H9 (cell line): Measurements from ENCODE around the gene SCUBE1. TPM values are rescaled to one million over a fixed set of nuclear protein-coding genes. Genes with fewer than 3 reads are reported as not detected.
A peak's percentile ranks its signal among the peaks of the same experiment; 100 is the strongest.

Source experiments
- DNase-seq: peaks from one replicate; pipeline ENCODE4 v3.0.0-alpha.2; 2017
- H2AFZ ChIP-seq: one replicate; pipeline ENCODE4 v1.6.1; 2013; ENCODE audit warnings: mild to moderate bottlenecking, low read length, control low read depth, moderate library complexity
- H2AK5ac ChIP-seq: 2 replicates; pipeline ENCODE4 v1.6.1; 2013; ENCODE audit warnings: low read length, control low read depth, mixed read lengths; ENCODE audit not compliant: insufficient read length
- H2BK120ac ChIP-seq: one replicate; pipeline ENCODE4 v1.6.1; 2013; ENCODE audit warnings: low read depth, mild to moderate bottlenecking, low read length, control low read depth, inconsistent platforms; ENCODE audit not compliant: poor library complexity, severe bottlenecking
- H2BK12ac ChIP-seq: 2 replicates; pipeline ENCODE4 v1.6.1; 2013; ENCODE audit warnings: low read length, control low read depth, mixed read lengths, low read depth; ENCODE audit not compliant: insufficient read length
- H2BK15ac ChIP-seq: 2 replicates; pipeline ENCODE4 v1.6.1; 2013; ENCODE audit warnings: low read depth, low read length, control low read depth
- H2BK20ac ChIP-seq: one replicate; pipeline ENCODE4 v1.6.1; 2013; ENCODE audit warnings: low read depth, mild to moderate bottlenecking, low read length, control low read depth, inconsistent platforms; ENCODE audit not compliant: poor library complexity, severe bottlenecking
- H2BK5ac ChIP-seq: 2 replicates; pipeline ENCODE4 v1.6.1; 2013; ENCODE audit warnings: low read length, control low read depth, mixed read lengths; ENCODE audit not compliant: insufficient read length
- H3K14ac ChIP-seq: 2 replicates; pipeline ENCODE4 v1.6.1; 2013; ENCODE audit warnings: low read length, control low read depth; ENCODE audit not compliant: insufficient read depth
- H3K18ac ChIP-seq: 2 replicates; pipeline ENCODE4 v1.6.1; 2013; ENCODE audit warnings: low read depth, mild to moderate bottlenecking, mixed read lengths, low read length, control low read depth; ENCODE audit not compliant: insufficient read length
- H3K23ac ChIP-seq: 2 replicates; pipeline ENCODE4 v1.6.1; 2013; ENCODE audit warnings: low read length, control low read depth, mixed read lengths, low read depth; ENCODE audit not compliant: insufficient read length
- H3K23me2 ChIP-seq: 2 replicates; pipeline ENCODE4 v1.6.1; 2013; ENCODE audit warnings: low read depth, mild to moderate bottlenecking, mixed read lengths, low read length, control low read depth; ENCODE audit not compliant: insufficient read length, poor library complexity, severe bottlenecking
- H3K27ac ChIP-seq: 2 replicates; pipeline ENCODE4 v1.5.1; 2013; ENCODE audit warnings: low read length, control low read depth, mixed read lengths, low read depth; ENCODE audit not compliant: insufficient read length
- H3K27me3 ChIP-seq: 2 replicates; pipeline ENCODE4 v1.6.1; 2013; ENCODE audit warnings: low read length, control low read depth, inconsistent platforms; ENCODE audit not compliant: insufficient read depth
- H3K4ac ChIP-seq: 2 replicates; pipeline ENCODE4 v1.6.1; 2013; ENCODE audit warnings: low read depth, mild to moderate bottlenecking, control low read depth, inconsistent platforms, low read length, moderate library complexity
- H3K4me1 ChIP-seq: 2 replicates; pipeline ENCODE4 v1.6.1; 2013; ENCODE audit warnings: low read length, control low read depth, inconsistent platforms; ENCODE audit not compliant: insufficient read depth
- H3K4me2 ChIP-seq: 2 replicates; pipeline ENCODE4 v1.6.1; 2013; ENCODE audit warnings: low read length, control low read depth, mixed read lengths; ENCODE audit not compliant: insufficient read length, insufficient read depth
- H3K56ac ChIP-seq: 2 replicates; pipeline ENCODE4 v1.6.1; 2013; ENCODE audit warnings: low read depth, mild to moderate bottlenecking, mixed read lengths, low read length, control low read depth; ENCODE audit not compliant: insufficient read length
- H3K79me1 ChIP-seq: 2 replicates; pipeline ENCODE4 v1.6.1; 2013; ENCODE audit warnings: low read depth, mild to moderate bottlenecking, moderate library complexity, low read length, control low read depth, inconsistent platforms; ENCODE audit not compliant: insufficient read depth, poor library complexity, severe bottlenecking
- H3K79me2 ChIP-seq: 2 replicates; pipeline ENCODE4 v1.6.1; 2013; ENCODE audit warnings: low read length, control low read depth, inconsistent platforms; ENCODE audit not compliant: insufficient read depth
- H3K9ac ChIP-seq: 2 replicates; pipeline ENCODE4 v1.6.1; 2013; ENCODE audit warnings: low read length, control low read depth, mixed read lengths; ENCODE audit not compliant: insufficient read length; ENCODE audit errors: extremely low read depth
- H3K9me3 ChIP-seq: one replicate; pipeline ENCODE4 v1.6.1; 2013; ENCODE audit warnings: low read depth, low read length, inconsistent platforms; ENCODE audit not compliant: control insufficient read depth
- H3T11ph ChIP-seq: one replicate; pipeline ENCODE4 v1.6.1; 2013; ENCODE audit warnings: mild to moderate bottlenecking, low read length, control low read depth, inconsistent platforms
- H4K20me1 ChIP-seq: one replicate; pipeline ENCODE4 v1.6.1; 2013; ENCODE audit not compliant: control insufficient read depth, insufficient read length, insufficient read depth
- H4K5ac ChIP-seq: 2 replicates; pipeline ENCODE4 v1.6.1; 2013; ENCODE audit warnings: low read depth, mild to moderate bottlenecking, mixed read lengths, low read length, control low read depth; ENCODE audit not compliant: insufficient read length
- H4K8ac ChIP-seq: replicated peaks from 2 replicates; pipeline ENCODE4 v1.6.1; 2013; ENCODE audit warnings: low read length, control low read depth, mixed read lengths, low read depth; ENCODE audit not compliant: insufficient read length
- H4K91ac ChIP-seq: 2 replicates; pipeline ENCODE4 v1.6.1; 2013; ENCODE audit warnings: low read depth, mild to moderate bottlenecking, moderate library complexity, mixed read lengths, low read length, control low read depth; ENCODE audit not compliant: insufficient read length
- H3K27ac Mint-ChIP-seq, 3 experiments: 2 replicates in 2 of 3; 3 replicates in 1 of 3; pipeline ENCODE4 v1.8.0; 2020 to 2021; ENCODE audit warnings: mixed read lengths in 3 of 3, mild to moderate bottlenecking in 1 of 3, moderate library complexity in 1 of 3
- H3K27me3 Mint-ChIP-seq: 2 replicates; pipeline ENCODE4 v1.8.0; 2021; ENCODE audit warnings: low read depth, mild to moderate bottlenecking, moderate library complexity, mixed read lengths
- H3K36me3 Mint-ChIP-seq, 3 experiments: 2 replicates in 2 of 3; 3 replicates in 1 of 3; pipeline ENCODE4 v1.8.0; 2020 to 2021; ENCODE audit warnings: low read depth in 3 of 3, mixed read lengths in 3 of 3; ENCODE audit not compliant: insufficient read depth in 1 of 3
- H3K4me1 Mint-ChIP-seq, 2 experiments: 2 replicates each; pipeline ENCODE4 v1.8.0; 2020; ENCODE audit warnings: mixed read lengths in 2 of 2
- H3K4me3 Mint-ChIP-seq, 2 experiments: 2 replicates in 1 of 2; 3 replicates in 1 of 2; pipeline ENCODE4 v1.8.0; 2020 to 2021; ENCODE audit warnings: mild to moderate bottlenecking in 2 of 2, mixed read lengths in 2 of 2, moderate library complexity in 1 of 2
- H3K9me3 Mint-ChIP-seq, 2 experiments: 2 replicates in 1 of 2; 3 replicates in 1 of 2; pipeline ENCODE4 v1.8.0; 2020; ENCODE audit warnings: mild to moderate bottlenecking in 2 of 2, mixed read lengths in 2 of 2, moderate library complexity in 1 of 2
- WGBS: extraction: QIAGEN DNeasy Blood & Tissue Kit; methylation state at CpG from one replicate; pipeline ENCODE4 v1.1.7; 2013; ENCODE audit warnings: missing lambda C conversion rate, low lambda C conversion rate, mixed read lengths; ENCODE audit not compliant: insufficient read length; ENCODE audit errors: extremely low coverage; 5-methylcytosine and 5-hydroxymethylcytosine counted together
- total RNA-seq: library from RNA; stranded (reverse); gene quantifications from 2 replicates; pipeline ENCODE4 v1.2.1, GENCODE V29; 2021
- TF ChIP-seq, protein P1 (sequence below): fragments of 200-600 bp; sonication (generic); conservative IDR thresholded peaks from 3 replicates; pipeline ENCODE4 v1.8.0; 2021; ENCODE audit warnings: antibody characterized with exemption, mild to moderate bottlenecking

The SCUBE1 gene
- total RNA-seq, 1 experiment from 2014 or later, result 1.2 TPM

DNA sequence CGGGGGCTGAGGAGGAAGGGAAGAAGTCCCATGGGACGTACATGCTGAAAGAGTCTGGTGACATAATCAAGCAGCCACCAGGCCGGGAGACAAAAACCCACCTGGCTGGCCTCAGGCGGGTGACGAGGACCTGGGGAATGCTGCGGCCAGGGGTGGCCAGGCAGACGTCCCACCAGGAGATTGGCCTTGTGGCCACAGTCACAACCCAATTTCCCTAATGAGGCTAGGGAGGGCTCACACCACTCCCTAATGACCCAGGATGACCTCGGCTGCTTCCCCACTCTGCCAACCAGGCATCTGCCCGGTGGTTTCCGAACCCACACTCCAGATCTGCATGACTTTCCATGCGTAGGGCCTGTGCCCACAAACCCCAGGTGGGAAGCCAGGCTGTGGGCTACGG lies 66.9 kb downstream of the SCUBE1 start:
- no peak overlapping the region for H4K8ac ChIP-seq
- no peaks in the 10 kb centered on the region for H3K79me1 ChIP-seq
- TF ChIP-seq, protein P1, sequence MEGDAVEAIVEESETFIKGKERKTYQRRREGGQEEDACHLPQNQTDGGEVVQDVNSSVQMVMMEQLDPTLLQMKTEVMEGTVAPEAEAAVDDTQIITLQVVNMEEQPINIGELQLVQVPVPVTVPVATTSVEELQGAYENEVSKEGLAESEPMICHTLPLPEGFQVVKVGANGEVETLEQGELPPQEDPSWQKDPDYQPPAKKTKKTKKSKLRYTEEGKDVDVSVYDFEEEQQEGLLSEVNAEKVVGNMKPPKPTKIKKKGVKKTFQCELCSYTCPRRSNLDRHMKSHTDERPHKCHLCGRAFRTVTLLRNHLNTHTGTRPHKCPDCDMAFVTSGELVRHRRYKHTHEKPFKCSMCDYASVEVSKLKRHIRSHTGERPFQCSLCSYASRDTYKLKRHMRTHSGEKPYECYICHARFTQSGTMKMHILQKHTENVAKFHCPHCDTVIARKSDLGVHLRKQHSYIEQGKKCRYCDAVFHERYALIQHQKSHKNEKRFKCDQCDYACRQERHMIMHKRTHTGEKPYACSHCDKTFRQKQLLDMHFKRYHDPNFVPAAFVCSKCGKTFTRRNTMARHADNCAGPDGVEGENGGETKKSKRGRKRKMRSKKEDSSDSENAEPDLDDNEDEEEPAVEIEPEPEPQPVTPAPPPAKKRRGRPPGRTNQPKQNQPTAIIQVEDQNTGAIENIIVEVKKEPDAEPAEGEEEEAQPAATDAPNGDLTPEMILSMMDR, result no peak
- Mint-ChIP-seq H3K4me1 (peaks cover 22 to 30% of the 10 kb centered on the region in 2 experiments), H3K27me3 (peaks cover 11% of the 10 kb centered on the region), H3K4me3 (peak overlapping the region in 1 of 2 experiments; percentile 18; a peak in 1 of 5 replicates), H3K36me3 (no peaks in the 10 kb centered on the region), H3K27ac (peak overlapping the region in 1 of 3 experiments; percentile 33; a peak in 2 of 7 replicates), H3K9me3 (no peaks in the 10 kb centered on the region)
- H3K4me1 ChIP-seq, result peaks cover 7% of the 10 kb centered on the region; the same call in 1 of the 2 replicates
- H2BK20ac ChIP-seq, result no peak overlapping the region
- H2AFZ ChIP-seq, result no peak overlapping the region
- no peak overlapping the region for H2BK15ac ChIP-seq
- H3K23me2 ChIP-seq, result no peaks in the 10 kb centered on the region
- H3K56ac ChIP-seq, result no peak overlapping the region
- H3K79me2 ChIP-seq, result no peaks in the 10 kb centered on the region
- H3K27me3 ChIP-seq, result no peaks in the 10 kb centered on the region
- no peak overlapping the region for H3K27ac ChIP-seq
- no peak overlapping the region for H4K91ac ChIP-seq
- no CpG with 5 or more reads among the region's 12 CpGs for WGBS
- H2AK5ac ChIP-seq, result no peak overlapping the region
- H4K5ac ChIP-seq, result no peak overlapping the region
- H3K23ac ChIP-seq, result no peak overlapping the region
- H3K4me2 ChIP-seq, result no peak overlapping the region
- H3K9ac ChIP-seq, result no peak overlapping the region
- no peak overlapping the region for H2BK120ac ChIP-seq
- no peaks in the 10 kb centered on the region for H4K20me1 ChIP-seq
- H2BK12ac ChIP-seq, result no peak overlapping the region
- no peak for DNase-seq
- H3K18ac ChIP-seq, result no peak overlapping the region
- no peak overlapping the region for H3K14ac ChIP-seq
- H3T11ph ChIP-seq, result no peak overlapping the region
- H3K9me3 ChIP-seq, result no peaks in the 10 kb centered on the region
- no peak overlapping the region for H3K4ac ChIP-seq
- H2BK5ac ChIP-seq, result no peak overlapping the region
